LNCAP (cell line): Measurements from ENCODE around the gene HGFAC.

Experiments
- CTCF ChIP-seq: fragments of 450-650 bp; IDR thresholded peaks from 2 replicates; pipeline ENCODE4 v1.5.1; 2017; ENCODE audit warnings: mild to moderate bottlenecking

The HGFAC gene

GRCh38 chr4:3492741-3493719 is 51.3 kb downstream of the HGFAC start:
- no peak for TF ChIP-seq CTCF

GRCh38 chr4:3493720-3494461 is 52.1 kb downstream of the HGFAC start:
- TF ChIP-seq CTCF: no peak

- TF ChIP-seq CTCF: no peak
These were observed 52.7 kb downstream of the HGFAC start for GRCh38 chr4:3494462-3494871.

- no peak for TF ChIP-seq CTCF
These were observed 53.6 kb downstream of the HGFAC start for GRCh38 chr4:3495204-3495975.

GRCh38 chr4:3496021-3496420 is 54.3 kb downstream of the HGFAC start:
- no peak for TF ChIP-seq CTCF

- no peak for TF ChIP-seq CTCF
These were observed 55.3 kb downstream of the HGFAC start for GRCh38 chr4:3497095-3497494.
